ENCODE results near the gene SEM1.
"Not testable (repeated sequence)": the region's sequence is repeated elsewhere in the genome, so short reads cannot be mapped to it uniquely, and the experiment has no call there.

SEM1 gene

GRCh38 chr7:96663457-96663856 lies 46.2 kb downstream of the SEM1 start:
- no peak for DNase-seq (ENCODE audit: low spot score)

- DNase-seq (ENCODE audit: low spot score), result not testable (repeated sequence)
These were observed 47.5 kb downstream of the SEM1 start for GRCh38 chr7:96662151-96662550.

GRCh38 chr7:96658022-96658412 lies 51.6 kb downstream of the SEM1 start:
- DNase-seq (ENCODE audit: low spot score), result no peak

GRCh38 chr7:96657347-96658021 lies 52.2 kb downstream of the SEM1 start:
- DNase-seq (ENCODE audit: low spot score), result no peak

- DNase-seq (ENCODE audit: low spot score), result no peak
These were observed 53.7 kb downstream of the SEM1 start for GRCh38 chr7:96655956-96656355.

- no peak for DNase-seq (ENCODE audit: low spot score)
These were observed 54.9 kb downstream of the SEM1 start for GRCh38 chr7:96654630-96655188.

- DNase-seq (ENCODE audit: low spot score), result no peak
These were observed 59.7 kb downstream of the SEM1 start for GRCh38 chr7:96649981-96650380.

GRCh38 chr7:96648784-96649183 lies 60.9 kb downstream of the SEM1 start:
- DNase-seq (ENCODE audit: low spot score), result no peak

- DNase-seq (ENCODE audit: low spot score), result no peak
These were observed 61.9 kb downstream of the SEM1 start for GRCh38 chr7:96647733-96648132.

GRCh38 chr7:96645084-96645483 lies 64.6 kb downstream of the SEM1 start:
- DNase-seq (ENCODE audit: low spot score), result no peak

- not testable (repeated sequence) for DNase-seq (ENCODE audit: low spot score)
These were observed 66.2 kb downstream of the SEM1 start for GRCh38 chr7:96643436-96643835.

GRCh38 chr7:96640054-96640453 lies 69.6 kb downstream of the SEM1 start:
- no peak for DNase-seq (ENCODE audit: low spot score)
